ENCODE results near the gene SARDH. TPM values are rescaled to one million over a fixed set of nuclear protein-coding genes. Genes with fewer than 3 reads are reported as not detected.

The SARDH gene
- polyA plus RNA-seq, 1 donor (not counting 4 experiments of a cell fraction or from before 2014, with no cell fraction given) = 0.03 TPM

GRCh38 chr9:133768859-133769510 is 30.8 kb upstream of the SARDH start:
- dilution Hi-C loops (cut with MboI; ENCODE audit: extremely low pct_ligation_motif_present, low sequenced_read_pairs) = no loop called here
- no peak overlapping the region for H3K9ac ChIP-seq (ENCODE audit: control insufficient read depth, extremely low read depth, insufficient read depth, low read length)
- no peaks in the 10 kb centered on the region for H3K27me3 ChIP-seq (ENCODE audit: control insufficient read depth, extremely low read depth, insufficient read depth, low read length)
- no peaks in the 10 kb centered on the region for H3K4me1 ChIP-seq (ENCODE audit: control insufficient read depth, extremely low read depth, insufficient read depth, low read length)
- peaks cover 8% of the 10 kb centered on the region for H3K9me3 ChIP-seq (ENCODE audit: control insufficient read depth, low read depth, low read length)
- H3K79me2 ChIP-seq (ENCODE audit: control insufficient read depth, insufficient read depth, low read length) = no peaks in the 10 kb centered on the region
- DNase-seq (ENCODE audit: low read depth, low spot score) (no peak), FAIRE-seq (no peak)
- H3K27ac ChIP-seq (ENCODE audit: control insufficient read depth, insufficient read depth, low read length) = no peak overlapping the region
- no peaks in the 10 kb centered on the region for H3K9me1 ChIP-seq (ENCODE audit: control insufficient read depth, extremely low read depth, insufficient read depth, low read length)
- no peak overlapping the region for H3K4me2 ChIP-seq (ENCODE audit: control insufficient read depth, extremely low read depth, insufficient read depth, low read depth, low read length)
- TF ChIP-seq, protein P1, sequence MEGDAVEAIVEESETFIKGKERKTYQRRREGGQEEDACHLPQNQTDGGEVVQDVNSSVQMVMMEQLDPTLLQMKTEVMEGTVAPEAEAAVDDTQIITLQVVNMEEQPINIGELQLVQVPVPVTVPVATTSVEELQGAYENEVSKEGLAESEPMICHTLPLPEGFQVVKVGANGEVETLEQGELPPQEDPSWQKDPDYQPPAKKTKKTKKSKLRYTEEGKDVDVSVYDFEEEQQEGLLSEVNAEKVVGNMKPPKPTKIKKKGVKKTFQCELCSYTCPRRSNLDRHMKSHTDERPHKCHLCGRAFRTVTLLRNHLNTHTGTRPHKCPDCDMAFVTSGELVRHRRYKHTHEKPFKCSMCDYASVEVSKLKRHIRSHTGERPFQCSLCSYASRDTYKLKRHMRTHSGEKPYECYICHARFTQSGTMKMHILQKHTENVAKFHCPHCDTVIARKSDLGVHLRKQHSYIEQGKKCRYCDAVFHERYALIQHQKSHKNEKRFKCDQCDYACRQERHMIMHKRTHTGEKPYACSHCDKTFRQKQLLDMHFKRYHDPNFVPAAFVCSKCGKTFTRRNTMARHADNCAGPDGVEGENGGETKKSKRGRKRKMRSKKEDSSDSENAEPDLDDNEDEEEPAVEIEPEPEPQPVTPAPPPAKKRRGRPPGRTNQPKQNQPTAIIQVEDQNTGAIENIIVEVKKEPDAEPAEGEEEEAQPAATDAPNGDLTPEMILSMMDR (optimal IDR thresholded peaks at IDR 0.05 in 1 of 3, IDR thresholded peaks at IDR 0.05 in 1 of 3, conservative IDR thresholded peaks at IDR 0.05 in 1 of 3; ENCODE audit: extremely low read depth in 1 of 3, insufficient read depth in 2 of 3, low read length in 3 of 3) = no peak
- TF ChIP-seq EZH2 (IDR thresholded peaks at IDR 0.05; ENCODE audit: low read length) = no peak
- peaks cover 20 to 29% of the 10 kb centered on the region in 2 experiments for H3K36me3 ChIP-seq (ENCODE audit: control insufficient read depth in 2 of 2, extremely low read depth in 1 of 2, insufficient read depth in 2 of 2, low read length in 2 of 2)
- no peak overlapping the region for H2AFZ ChIP-seq (ENCODE audit: control insufficient read depth, low read length)
- no peaks in the 10 kb centered on the region for H4K20me1 ChIP-seq (ENCODE audit: control insufficient read depth, extremely low read depth, insufficient read depth, low read length)
- H3K4me3 ChIP-seq (ENCODE audit: control insufficient read depth in 2 of 3, extremely low read depth in 1 of 3, insufficient read depth in 2 of 3, low read depth in 1 of 3, low read length in 3 of 3) = no peak overlapping the region

- no peak overlapping the region for H3K4me3 ChIP-seq (ENCODE audit: control insufficient read depth in 2 of 3, extremely low read depth in 1 of 3, insufficient read depth in 2 of 3, low read depth in 1 of 3, low read length in 3 of 3)
- peaks cover 8% of the 10 kb centered on the region for H3K9me3 ChIP-seq (ENCODE audit: control insufficient read depth, low read depth, low read length)
- DNase-seq (ENCODE audit: low read depth, low spot score) (no peak), FAIRE-seq (no peak)
- H3K4me2 ChIP-seq (ENCODE audit: control insufficient read depth, extremely low read depth, insufficient read depth, low read depth, low read length) = no peak overlapping the region
- no peak overlapping the region for H3K27ac ChIP-seq (ENCODE audit: control insufficient read depth, insufficient read depth, low read length)
- H4K20me1 ChIP-seq (ENCODE audit: control insufficient read depth, extremely low read depth, insufficient read depth, low read length) = no peaks in the 10 kb centered on the region
- H3K9ac ChIP-seq (ENCODE audit: control insufficient read depth, extremely low read depth, insufficient read depth, low read length) = no peak overlapping the region
- dilution Hi-C loops (cut with MboI; ENCODE audit: extremely low pct_ligation_motif_present, low sequenced_read_pairs) = no loop called here
- H2AFZ ChIP-seq (ENCODE audit: control insufficient read depth, low read length) = no peak overlapping the region
- H3K27me3 ChIP-seq (ENCODE audit: control insufficient read depth, extremely low read depth, insufficient read depth, low read length) = no peaks in the 10 kb centered on the region
- H3K79me2 ChIP-seq (ENCODE audit: control insufficient read depth, insufficient read depth, low read length) = no peaks in the 10 kb centered on the region
- no peaks in the 10 kb centered on the region for H3K4me1 ChIP-seq (ENCODE audit: control insufficient read depth, extremely low read depth, insufficient read depth, low read length)
- H3K9me1 ChIP-seq (ENCODE audit: control insufficient read depth, extremely low read depth, insufficient read depth, low read length) = no peaks in the 10 kb centered on the region
- TF ChIP-seq, protein P1 (optimal IDR thresholded peaks at IDR 0.05 in 1 of 3, IDR thresholded peaks at IDR 0.05 in 1 of 3, conservative IDR thresholded peaks at IDR 0.05 in 1 of 3; ENCODE audit: extremely low read depth in 1 of 3, insufficient read depth in 2 of 3, low read length in 3 of 3) = no peak
- no peak for TF ChIP-seq EZH2 (IDR thresholded peaks at IDR 0.05; ENCODE audit: low read length)
- peaks cover 18 to 31% of the 10 kb centered on the region in 2 experiments for H3K36me3 ChIP-seq (ENCODE audit: control insufficient read depth in 2 of 2, extremely low read depth in 1 of 2, insufficient read depth in 2 of 2, low read length in 2 of 2)
These were observed 30.3 kb upstream of the SARDH start for GRCh38 chr9:133768371-133768858.

Measured in keratinocyte (primary cell).